Activated CD4-positive, alpha-beta memory T cell treated with anti-CD3 and anti-CD28 coated beads, Interleukin-2, amount 10 ng/mL, durations not matched to agents 7 days and 5 days (primary cell): ENCODE measurements around the gene SLC31A1. TPM values are rescaled to one million over a fixed set of nuclear protein-coding genes. Genes with fewer than 3 reads are reported as not detected.
A peak's percentile ranks its signal among the peaks of the same experiment; 100 is the strongest.

ENCODE experiments used
- CTCF ChIA-PET: fragments of 350-600 bp; sonication (Branson Sonifier 250); formaldehyde crosslinking; loops from one replicate; lab custom pipeline; 2021; ENCODE audit warnings: antibody characterized with exemption, inconsistent platforms; lab: Charles Lee
- POLR2A ChIA-PET: fragments of 350-600 bp; sonication (Branson Sonifier 250); formaldehyde crosslinking; loops from one replicate; lab custom pipeline; 2021; ENCODE audit warnings: antibody characterized with exemption; lab: Charles Lee
- DNase-seq: peaks from one replicate; pipeline ENCODE4 v3.0.0-alpha.2; 2020
- H3K27ac Mint-ChIP-seq: one replicate; pipeline ENCODE4 v1.8.0; 2021; ENCODE audit warnings: mild to moderate bottlenecking, mixed read lengths
- H3K27me3 Mint-ChIP-seq: one replicate; pipeline ENCODE4 v1.8.0; 2021; ENCODE audit warnings: mixed read lengths
- H3K36me3 Mint-ChIP-seq: one replicate; pipeline ENCODE4 v1.8.0; 2021; ENCODE audit warnings: low read depth, mixed read lengths
- H3K4me1 Mint-ChIP-seq: one replicate; pipeline ENCODE4 v1.8.0; 2021; ENCODE audit warnings: mixed read lengths
- H3K4me3 Mint-ChIP-seq: one replicate; pipeline ENCODE4 v1.8.0; 2021; ENCODE audit warnings: mild to moderate bottlenecking, mixed read lengths
- H3K9me3 Mint-ChIP-seq: one replicate; pipeline ENCODE4 v1.8.0; 2021; ENCODE audit warnings: mixed read lengths
- total RNA-seq, 2 experiments: library from RNA; stranded (reverse); gene quantifications; one replicate each; pipeline ENCODE4 v1.2.3, GENCODE V29; 2021

Gene SLC31A1
- total RNA-seq = 10 to 100 TPM in 1 of 2 experiments, 1 to 10 TPM in 1; 9.2 to 10.0 TPM

DNA sequence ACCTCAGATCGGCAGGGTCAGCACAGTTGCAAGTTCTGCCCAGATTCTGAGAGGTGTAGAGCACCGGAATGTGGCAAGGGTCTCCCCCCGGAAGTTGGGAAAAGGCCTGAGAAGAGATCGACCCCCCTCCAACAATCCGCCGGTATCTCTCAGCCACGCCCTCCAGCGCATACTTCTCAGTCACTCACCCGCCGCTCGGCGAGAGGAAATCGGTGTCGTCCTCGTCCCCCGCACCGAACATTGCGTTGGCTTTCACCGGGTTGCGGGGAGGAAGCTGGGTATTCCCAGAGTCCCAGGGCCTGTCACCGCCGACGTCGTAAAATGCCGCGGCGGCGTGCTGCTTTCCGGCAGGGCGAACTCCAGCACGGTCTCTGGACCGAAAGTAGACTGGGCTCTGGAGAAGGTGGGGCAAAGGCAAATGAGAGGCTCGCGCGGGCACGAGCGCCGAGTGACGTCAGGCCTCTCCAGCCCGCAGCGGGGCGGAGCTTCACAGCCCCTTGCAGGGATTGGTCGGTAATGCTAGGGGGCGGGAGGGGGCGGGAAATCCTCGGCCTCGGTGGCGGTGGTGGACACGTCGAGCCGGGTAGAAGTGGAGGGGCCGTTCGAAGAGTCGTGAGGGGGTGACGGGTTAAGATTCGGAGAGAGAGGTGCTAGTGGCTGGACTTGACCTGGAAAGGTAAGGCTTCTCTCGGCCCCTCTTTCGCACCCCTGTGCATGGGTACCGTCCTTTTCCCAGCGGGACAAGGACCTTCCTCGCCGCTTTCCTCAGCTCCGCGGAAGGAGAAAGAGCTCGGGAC lies at the start of gene SLC31A1, which contains the start of gene FKBP15:
SLC31A1 (plus strand) TSS at position 542 of the 797 bp plus-strand sequence. CDS start 34,605 bp downstream, outside the sequence.
FKBP15 (minus strand) TSS at position 275 of the 797 bp plus-strand sequence; CDS start at position 241, 34 bp downstream.
- Mint-ChIP-seq H3K4me3 (peak within 1 kb of the TSS; percentile 92), H3K4me1 (peaks cover 46% of the 10 kb centered on the region), H3K36me3 (peaks cover 9% of the 10 kb centered on the region), H3K27ac (peak within 1 kb of the TSS; percentile 85), H3K9me3 (no peaks in the 10 kb centered on the region), H3K27me3 (no peaks in the 10 kb centered on the region)
- ChIA-PET CTCF (interaction anchor here (1.0 to 3.9 kb wide), 9 partner anchors 10 to 189 kb away, joined by 3 to 31 read pairs (median 5); partner anchors contain the start of genes ALAD, C9orf43, CDC26 and POLE3), POLR2A (interaction anchor here (0.6 to 4.6 kb wide), 20 partner anchors 10 to 888 kb away, joined by 3 to 47 read pairs (median 6); partner anchors contain the start of genes BSPRY, C9orf43, CDC26 and POLE3)
- peak; percentile 97 for DNase-seq

DNA sequence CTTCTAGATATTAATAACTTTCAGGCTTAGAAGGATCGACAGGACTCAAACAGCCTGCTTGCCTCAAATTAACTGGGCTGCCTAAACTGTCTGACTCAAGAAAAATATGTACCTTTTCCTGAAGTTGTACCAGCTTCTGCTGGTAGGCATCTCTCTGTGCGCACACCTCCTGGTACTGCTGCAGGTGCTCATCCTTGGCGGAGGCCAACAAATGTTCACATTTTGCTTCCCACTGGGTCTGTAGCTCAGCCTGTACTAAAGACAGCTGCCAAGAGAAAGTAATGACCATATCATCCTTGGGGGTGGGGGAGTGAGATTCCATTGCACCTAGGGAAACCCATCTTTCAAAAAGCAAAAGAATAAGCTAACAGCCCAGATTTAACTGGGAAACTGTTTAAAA lies 48.0 kb upstream of the SLC31A1 start:
- peaks cover 80% of the 10 kb centered on the region for H3K36me3 Mint-ChIP-seq
- POLR2A ChIA-PET = interaction anchor here (0.8 to 1.0 kb wide), 2 partner anchors 11 to 48 kb away, joined by 3 read pairs; partner anchors contain the start of genes FKBP15 and SLC31A1
- H3K9me3 Mint-ChIP-seq = peaks cover 4% of the 10 kb centered on the region

DNA sequence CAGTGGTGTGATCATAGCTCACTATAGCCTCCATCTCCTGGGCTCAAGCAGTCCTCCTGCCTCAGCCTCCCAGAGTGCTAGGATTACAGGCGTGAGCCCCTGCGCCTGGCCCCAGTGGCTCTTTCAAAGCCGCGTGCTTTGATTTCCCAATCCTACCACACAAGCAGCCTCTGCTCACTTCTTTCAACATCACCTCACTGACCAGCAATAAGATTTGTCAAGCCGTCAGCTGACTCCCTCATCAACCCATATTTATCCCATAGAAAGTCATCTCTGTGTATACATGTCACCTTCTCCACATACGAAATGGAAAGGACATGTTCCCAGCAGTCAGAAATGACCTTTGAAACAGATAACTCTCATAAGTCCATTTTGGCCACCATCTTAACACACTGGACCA lies 44.5 kb upstream of the SLC31A1 start:
- Mint-ChIP-seq H3K4me1 (no peaks in the 10 kb centered on the region), H3K4me3 (no peak overlapping the region), H3K27me3 (no peaks in the 10 kb centered on the region), H3K9me3 (peaks cover 4% of the 10 kb centered on the region), H3K27ac (no peak overlapping the region), H3K36me3 (peaks cover 78% of the 10 kb centered on the region)
- ChIA-PET CTCF (no interaction called here), POLR2A (no interaction called here)
- DNase-seq = no peak

More for the DNA sequence above, 48.0 kb upstream of the SLC31A1 start:
- Mint-ChIP-seq H3K27me3 (no peaks in the 10 kb centered on the region), H3K4me1 (no peaks in the 10 kb centered on the region), H3K4me3 (no peak overlapping the region), H3K27ac (no peak overlapping the region)
- DNase-seq = no peak
- CTCF ChIA-PET = no interaction called here

DNA sequence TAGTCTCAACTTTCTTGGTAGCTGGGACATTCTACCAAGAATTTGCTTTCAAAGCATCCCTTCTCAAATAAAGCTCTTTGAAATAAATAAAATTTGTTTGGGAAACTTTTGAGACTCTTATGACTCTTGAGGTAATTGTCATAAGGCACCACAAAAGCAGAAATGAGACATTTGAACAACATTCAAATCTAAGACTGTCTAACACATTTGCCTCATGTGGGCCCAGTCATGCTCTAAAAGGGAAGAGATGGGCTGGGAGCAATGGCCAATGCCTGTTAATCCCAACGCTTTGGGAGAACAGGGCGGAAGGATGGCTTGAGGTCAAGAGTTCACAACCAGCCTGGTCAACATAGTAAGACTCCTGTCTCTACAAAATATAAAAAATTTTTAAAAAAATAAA lies 44.1 kb upstream of the SLC31A1 start:
- Mint-ChIP-seq H3K27ac (no peak overlapping the region), H3K9me3 (peaks cover 4% of the 10 kb centered on the region), H3K27me3 (no peaks in the 10 kb centered on the region), H3K36me3 (peaks cover 78% of the 10 kb centered on the region), H3K4me1 (no peaks in the 10 kb centered on the region), H3K4me3 (no peak overlapping the region)
- ChIA-PET CTCF (no interaction called here), POLR2A (no interaction called here)
- no peak for DNase-seq

DNA sequence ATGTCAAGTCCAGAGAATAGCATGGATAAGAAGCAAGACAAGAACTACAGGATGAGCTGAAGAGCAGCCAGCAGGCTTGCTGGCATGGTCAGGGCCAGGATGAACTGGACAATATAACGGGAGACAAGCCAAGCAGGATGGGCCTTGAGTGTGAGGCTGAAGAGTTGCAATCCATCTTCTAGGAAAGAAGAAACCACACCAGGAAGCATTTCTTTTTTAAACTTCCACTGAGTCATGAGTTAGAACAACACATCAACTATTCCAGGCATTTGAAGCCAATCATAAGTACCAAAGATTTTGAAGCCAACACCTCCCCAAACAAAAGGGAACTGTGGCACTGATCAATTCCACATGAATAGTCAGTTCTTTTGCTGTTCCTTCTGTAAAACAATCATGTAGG lies 43.3 kb upstream of the SLC31A1 start:
- Mint-ChIP-seq H3K27me3 (no peaks in the 10 kb centered on the region), H3K9me3 (no peaks in the 10 kb centered on the region), H3K27ac (no peak overlapping the region), H3K36me3 (peaks cover 78% of the 10 kb centered on the region), H3K4me3 (no peak overlapping the region), H3K4me1 (no peaks in the 10 kb centered on the region)
- ChIA-PET CTCF (no interaction called here), POLR2A (no interaction called here)
- no peak for DNase-seq

DNA sequence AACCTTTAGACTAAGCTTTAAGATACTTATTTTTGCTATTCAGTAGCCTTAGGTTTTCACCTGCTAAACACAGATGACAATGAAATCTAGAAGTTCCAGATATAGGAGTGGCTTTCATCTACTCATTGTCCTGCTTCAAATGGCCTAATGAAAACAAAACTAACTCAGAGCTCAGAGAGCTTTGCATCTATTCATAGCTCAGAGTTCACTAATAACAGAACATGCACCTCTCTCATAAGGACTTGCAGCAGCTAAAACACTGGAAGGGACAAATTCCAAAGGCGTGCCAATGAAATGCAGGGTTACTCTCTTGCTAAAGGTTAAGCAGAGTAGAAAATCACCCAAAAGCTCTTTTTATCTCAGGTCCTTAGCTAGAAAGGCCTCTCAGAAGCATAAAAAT lies 41.5 kb upstream of the SLC31A1 start:
- Mint-ChIP-seq H3K4me1 (no peaks in the 10 kb centered on the region), H3K27me3 (no peaks in the 10 kb centered on the region), H3K9me3 (no peaks in the 10 kb centered on the region), H3K36me3 (peaks cover 81% of the 10 kb centered on the region), H3K4me3 (no peak overlapping the region), H3K27ac (no peak overlapping the region)
- CTCF ChIA-PET = no interaction called here
- DNase-seq = no peak
- POLR2A ChIA-PET = no interaction called here

DNA sequence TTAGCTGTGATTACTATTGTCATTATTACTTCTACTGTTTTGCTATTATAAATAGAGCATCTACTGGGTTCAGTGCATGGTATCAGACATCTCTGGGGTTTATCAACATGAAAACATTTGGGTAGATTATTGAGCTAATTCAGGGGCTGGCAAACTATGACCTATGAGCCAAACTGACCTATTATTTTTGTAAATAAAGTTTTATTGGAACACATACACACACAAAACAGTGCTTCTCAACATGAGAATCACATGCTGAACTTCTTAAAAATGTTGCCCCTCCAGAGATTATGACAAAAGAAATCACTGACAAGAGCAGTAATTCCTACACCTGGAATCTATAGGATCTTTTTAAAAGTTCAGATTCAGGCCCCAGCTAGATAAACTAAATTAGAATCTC lies 40.2 kb upstream of the SLC31A1 start:
- POLR2A ChIA-PET = no interaction called here
- H3K4me3 Mint-ChIP-seq = no peak overlapping the region
- H3K36me3 Mint-ChIP-seq = peaks cover 83% of the 10 kb centered on the region
- DNase-seq = no peak
- no peaks in the 10 kb centered on the region for H3K4me1 Mint-ChIP-seq
- H3K27me3 Mint-ChIP-seq = no peaks in the 10 kb centered on the region
- CTCF ChIA-PET = interaction anchor here (1.0 kb wide), 1 partner anchor 10 kb away, joined by 4 read pairs; no protein-coding TSS in a partner anchor
- no peak overlapping the region for H3K27ac Mint-ChIP-seq
- H3K9me3 Mint-ChIP-seq = no peaks in the 10 kb centered on the region

DNA sequence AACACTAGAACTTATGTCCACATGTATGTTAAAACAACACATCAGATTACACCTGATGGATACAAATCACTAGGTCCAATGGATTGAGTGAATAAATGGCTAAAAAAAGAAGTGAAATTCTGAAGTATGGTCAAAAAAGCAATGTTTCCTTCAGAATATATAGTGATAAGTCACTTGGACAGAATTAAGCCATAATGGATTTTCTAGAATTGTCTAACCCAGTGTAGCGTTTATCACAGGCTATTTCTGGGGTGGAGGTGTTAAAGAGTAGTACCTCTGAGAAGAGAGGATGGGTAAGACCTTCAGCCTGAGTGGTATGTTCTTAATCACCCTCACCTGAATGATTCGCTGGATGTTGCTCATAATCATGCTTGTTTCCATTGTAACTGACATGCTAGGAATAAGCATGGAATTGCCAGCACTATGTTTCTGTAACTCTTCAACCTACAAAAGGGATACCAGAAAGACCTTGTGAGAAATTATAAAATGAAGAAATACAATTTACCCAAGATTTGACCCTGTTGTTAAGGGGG lies 37.3 kb upstream of the SLC31A1 start:
- CTCF ChIA-PET = no interaction called here
- H3K4me1 Mint-ChIP-seq = peaks cover 11% of the 10 kb centered on the region

DNA sequence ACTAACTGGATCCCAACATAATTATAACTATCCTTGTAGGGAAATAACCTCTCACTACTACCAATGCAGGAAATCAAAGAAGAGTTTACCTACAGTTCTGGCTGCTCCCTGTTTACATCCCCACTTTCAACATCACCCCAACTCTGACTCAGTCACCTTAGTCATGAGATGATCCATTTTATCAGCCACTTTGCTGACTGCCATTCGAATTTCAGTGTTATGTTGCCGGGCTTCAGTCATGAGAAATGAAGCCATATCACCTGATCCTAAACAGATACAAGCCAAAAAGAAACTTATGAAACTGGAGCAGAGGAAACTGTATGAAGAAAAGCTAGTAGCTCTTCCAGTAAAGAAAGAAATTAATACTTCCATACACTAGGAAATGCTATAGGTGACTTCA lies 36.8 kb upstream of the SLC31A1 start:
- Mint-ChIP-seq H3K27ac (peak overlapping the region; percentile 4), H3K27me3 (no peaks in the 10 kb centered on the region), H3K4me3 (no peak overlapping the region), H3K4me1 (peaks cover 11% of the 10 kb centered on the region), H3K36me3 (peaks cover 76% of the 10 kb centered on the region), H3K9me3 (no peaks in the 10 kb centered on the region)
- ChIA-PET POLR2A (interaction anchor here (0.9 to 1.1 kb wide), 2 partner anchors 11 to 12 kb away, joined by 3 read pairs; no protein-coding TSS in a partner anchor), CTCF (no interaction called here)
- DNase-seq = no peak

More for the DNA sequence above, 37.3 kb upstream of the SLC31A1 start:
- POLR2A ChIA-PET = interaction anchor here (0.9 kb wide), 1 partner anchor 10 kb away, joined by 3 read pairs; no protein-coding TSS in a partner anchor
- no peak for DNase-seq
- Mint-ChIP-seq H3K27me3 (no peaks in the 10 kb centered on the region), H3K36me3 (peaks cover 78% of the 10 kb centered on the region), H3K4me3 (no peak overlapping the region), H3K27ac (no peak overlapping the region), H3K9me3 (no peaks in the 10 kb centered on the region)

DNA sequence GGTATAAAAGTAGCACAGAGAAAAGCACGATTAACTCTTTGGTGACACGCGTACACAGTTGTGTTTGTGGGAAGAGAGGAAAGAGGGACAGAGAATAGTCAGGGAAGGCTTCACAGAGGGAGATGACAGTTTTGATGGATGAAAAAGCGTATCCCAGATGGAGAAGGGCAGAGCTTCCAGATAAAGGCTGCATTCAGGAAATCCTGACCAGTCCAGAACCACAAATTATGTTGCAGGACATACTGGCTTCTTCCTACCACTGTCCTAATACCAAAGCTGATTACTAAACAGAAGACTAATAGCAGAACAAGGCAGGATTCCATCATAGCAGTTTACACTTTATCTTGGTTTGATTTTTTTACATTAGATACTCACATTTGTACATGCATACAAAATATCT lies 36.1 kb upstream of the SLC31A1 start:
- H3K36me3 Mint-ChIP-seq = peaks cover 75% of the 10 kb centered on the region
- no peak overlapping the region for H3K27ac Mint-ChIP-seq
- POLR2A ChIA-PET = interaction anchor here (1.1 kb wide), 1 partner anchor 13 kb away, joined by 3 read pairs; no protein-coding TSS in a partner anchor

DNA sequence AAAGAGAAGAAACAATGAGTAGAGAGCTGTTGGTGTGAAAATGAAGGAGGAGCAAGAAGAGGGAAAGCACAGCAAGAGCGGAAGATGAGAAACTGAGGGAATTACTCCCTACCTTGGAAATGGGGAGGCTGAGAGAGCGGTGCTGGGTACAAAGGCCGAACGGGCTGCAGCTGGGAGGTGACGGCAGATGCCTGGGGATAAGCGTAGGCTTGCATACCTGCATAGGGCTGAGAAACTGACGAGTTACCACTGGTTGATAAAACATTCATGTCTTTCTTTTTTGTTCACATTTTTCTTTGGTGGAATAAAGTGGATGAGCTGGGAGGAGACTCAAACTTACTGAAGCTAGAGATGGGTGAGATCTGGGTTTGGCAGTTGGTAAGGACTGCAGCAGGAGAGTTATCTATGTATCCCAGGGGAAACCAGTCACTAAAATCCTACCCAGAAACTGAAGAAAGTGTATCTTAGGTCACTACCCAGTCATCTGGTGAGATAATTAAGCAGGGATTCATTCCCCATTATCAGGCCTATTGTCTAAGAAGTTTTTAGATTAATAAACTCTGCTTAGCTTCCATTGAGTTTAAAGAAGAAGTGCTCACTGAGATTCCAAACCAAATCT lies 35.1 kb upstream of the SLC31A1 start:
- POLR2A ChIA-PET = no interaction called here
- H3K27me3 Mint-ChIP-seq = no peaks in the 10 kb centered on the region
- CTCF ChIA-PET = interaction anchor here (0.9 kb wide), 1 partner anchor 35 kb away, joined by 3 read pairs; the partner anchor contains the start of gene SLC31A2
- no peak overlapping the region for H3K4me3 Mint-ChIP-seq
- H3K27ac Mint-ChIP-seq = no peak overlapping the region
- H3K36me3 Mint-ChIP-seq = peaks cover 71% of the 10 kb centered on the region
- H3K4me1 Mint-ChIP-seq = peaks cover 11% of the 10 kb centered on the region
- DNase-seq = no peak
- H3K9me3 Mint-ChIP-seq = no peaks in the 10 kb centered on the region

More for the DNA sequence above, 36.1 kb upstream of the SLC31A1 start:
- no peak for DNase-seq
- peaks cover 11% of the 10 kb centered on the region for H3K4me1 Mint-ChIP-seq
- H3K9me3 Mint-ChIP-seq = no peaks in the 10 kb centered on the region
- no peaks in the 10 kb centered on the region for H3K27me3 Mint-ChIP-seq
- CTCF ChIA-PET = no interaction called here
- H3K4me3 Mint-ChIP-seq = no peak overlapping the region

DNA sequence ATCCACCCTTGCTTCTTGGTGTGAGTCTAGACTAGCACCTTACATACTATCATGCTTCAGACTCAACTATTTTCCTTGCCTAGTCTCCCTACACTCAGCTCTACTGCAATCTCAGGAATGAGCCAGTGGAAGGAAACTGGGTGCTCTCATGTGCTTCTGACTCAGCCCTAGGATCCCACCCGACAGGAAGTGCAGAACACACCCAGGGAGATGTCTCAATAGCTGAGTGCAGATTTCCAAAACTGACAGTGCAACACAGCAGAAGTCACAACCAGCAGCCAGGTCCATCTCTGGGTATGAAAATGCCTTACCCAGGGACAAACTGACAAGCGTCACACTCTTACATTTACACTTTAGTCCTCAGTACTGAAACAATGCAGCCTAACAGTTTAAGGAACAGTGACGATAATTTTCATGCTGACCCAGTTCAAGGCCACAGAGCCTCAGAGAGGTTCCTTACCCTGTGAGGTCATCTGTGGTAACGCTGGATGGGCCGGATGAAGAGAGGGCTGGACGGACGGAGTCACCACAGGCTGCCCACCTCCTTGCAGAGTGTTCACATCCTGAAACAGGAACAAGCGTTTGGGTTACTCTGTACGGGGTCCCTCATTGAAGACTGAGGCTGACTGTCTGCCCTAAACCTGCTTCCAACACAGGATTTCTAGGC lies 33.3 kb upstream of the SLC31A1 start:
- peak overlapping the region; percentile 52 for H3K27ac Mint-ChIP-seq
- H3K36me3 Mint-ChIP-seq = peaks cover 61% of the 10 kb centered on the region
- H3K27me3 Mint-ChIP-seq = no peaks in the 10 kb centered on the region
- H3K4me1 Mint-ChIP-seq = peaks cover 11% of the 10 kb centered on the region
- no peak overlapping the region for H3K4me3 Mint-ChIP-seq
- ChIA-PET POLR2A (interaction anchor here (1.2 kb wide), 1 partner anchor 32 kb away, joined by 3 read pairs; no protein-coding TSS in a partner anchor), CTCF (no interaction called here)
- no peak for DNase-seq
- no peaks in the 10 kb centered on the region for H3K9me3 Mint-ChIP-seq
